Cardiac muscle cell (in vitro differentiated cells and primary cell): ENCODE measurements around the gene MACROD2. TPM values are rescaled to one million over a fixed set of nuclear protein-coding genes. Genes with fewer than 3 reads are reported as not detected.

Experiments
- DNase-seq, 2 donors: peaks; one replicate each; pipeline versions ENCODE4 v3.0.0 to v3.0.0-alpha.2; 2010 to 2017; ENCODE audit warnings: low read depth in 1 of 2, low spot score in 1 of 2
- H3K27ac ChIP-seq: fragments of 200-600 bp; sonication (generic); 2 replicates; pipeline ENCODE4 v1.5.1; 2016
- H3K27me3 ChIP-seq: fragments of 200-600 bp; sonication (generic); 2 replicates; pipeline ENCODE4 v1.6.0; 2016; ENCODE audit warnings: control low read depth
- H3K36me3 ChIP-seq: fragments of 200-600 bp; sonication (generic); 2 replicates; pipeline ENCODE4 v1.5.1; 2016; ENCODE audit warnings: control low read depth
- H3K4me1 ChIP-seq: fragments of 200-600 bp; sonication (generic); 2 replicates; pipeline ENCODE4 v1.8.1; 2017; ENCODE audit warnings: low read depth, mild to moderate bottlenecking, mixed run types
- H3K4me3 ChIP-seq: fragments of 200-600 bp; sonication (generic); 2 replicates; pipeline ENCODE4 v1.5.1; 2016; ENCODE audit warnings: mild to moderate bottlenecking
- H3K9me3 ChIP-seq: fragments of 200-600 bp; sonication (generic); 2 replicates; pipeline ENCODE4 v1.5.1; 2017; ENCODE audit warnings: low read depth, mild to moderate bottlenecking, control low read depth
- CTCF ChIP-seq: IDR thresholded peaks from 2 replicates; pipeline ENCODE4 v1.5.1; 2012; ENCODE audit warnings: low read depth, mild to moderate bottlenecking, low read length
- polyA plus RNA-seq: library from polyadenylated mRNA; unstranded; fragments of >200 nt; fragmentation: Nextera tagmentation; extraction: Ambion mirVana; gene quantifications from 2 replicates; pipeline ENCODE4 v1.2.1, GENCODE V29; 2016
- total RNA-seq: library from RNA; depleted of rRNA; stranded (reverse); fragments of >200 nt; gene quantifications from 2 replicates; pipeline ENCODE4 v1.2.3, GENCODE V29; 2016

Gene MACROD2
- total and polyA plus RNA-seq, 2 experiments from 2014 or later: 9.3 to 14.4 TPM

- H3K36me3 ChIP-seq: no peaks in the 10 kb centered on the region
- no peaks in the 10 kb centered on the region for H3K27me3 ChIP-seq
- no peaks in the 10 kb centered on the region for H3K9me3 ChIP-seq
- no peak for DNase-seq
- H3K27ac ChIP-seq: no peak overlapping the region
- no peak for TF ChIP-seq CTCF
- no peak overlapping the region for H3K4me3 ChIP-seq
- H3K4me1 ChIP-seq: no peaks in the 10 kb centered on the region
Observed at GRCh38 chr20:14637441-14637840, 642.1 kb downstream of the MACROD2 start.

- Histone ChIP-seq H3K9me3 (no peaks in the 10 kb centered on the region), H3K27ac (no peak overlapping the region), H3K4me3 (no peak overlapping the region), H3K4me1 (no peaks in the 10 kb centered on the region), H3K27me3 (no peaks in the 10 kb centered on the region), H3K36me3 (no peaks in the 10 kb centered on the region)
- DNase-seq: no peak
- no peak for TF ChIP-seq CTCF
Observed at GRCh38 chr20:14643146-14643545, 647.8 kb downstream of the MACROD2 start.

GRCh38 chr20:14643556-14643955 lies 648.2 kb downstream of the MACROD2 start:
- no peak for DNase-seq
- TF ChIP-seq CTCF: no peak
- H3K4me3 ChIP-seq: no peak overlapping the region
- H3K27ac ChIP-seq: no peak overlapping the region
- H3K4me1 ChIP-seq: no peaks in the 10 kb centered on the region
- no peaks in the 10 kb centered on the region for H3K36me3 ChIP-seq
- H3K27me3 ChIP-seq: no peaks in the 10 kb centered on the region
- H3K9me3 ChIP-seq: no peaks in the 10 kb centered on the region

- TF ChIP-seq CTCF: no peak
- H3K27ac ChIP-seq: no peak overlapping the region
- H3K36me3 ChIP-seq: no peaks in the 10 kb centered on the region
- no peak overlapping the region for H3K4me3 ChIP-seq
- no peaks in the 10 kb centered on the region for H3K4me1 ChIP-seq
- no peaks in the 10 kb centered on the region for H3K27me3 ChIP-seq
- no peaks in the 10 kb centered on the region for H3K9me3 ChIP-seq
- DNase-seq: no peak
Observed at GRCh38 chr20:14644306-14645097, 649.2 kb downstream of the MACROD2 start.

- no peak for TF ChIP-seq CTCF
Observed at GRCh38 chr20:14647016-14647415, 651.7 kb downstream of the MACROD2 start.

More at GRCh38 chr20:14647016-14647415, 651.7 kb downstream of the MACROD2 start:
- Histone ChIP-seq H3K9me3 (no peaks in the 10 kb centered on the region), H3K4me3 (no peak overlapping the region), H3K27ac (no peak overlapping the region), H3K36me3 (no peaks in the 10 kb centered on the region), H3K4me1 (no peaks in the 10 kb centered on the region), H3K27me3 (no peaks in the 10 kb centered on the region)
- no peak for DNase-seq
